GM18499 (cell line): ENCODE measurements around the gene FIP1L1.
"Not testable (repeated sequence)": the region's sequence is repeated elsewhere in the genome, so short reads cannot be mapped to it uniquely, and the experiment has no call there.

Experiments used
- ATAC-seq: cut with Tn5 transposase; IDR thresholded peaks from one replicate; pipeline ENCODE4 v1.9.1; 2021; ENCODE audit warnings: moderate number of reproducible peaks; ENCODE audit not compliant: insufficient read depth, unreplicated experiment

Gene FIP1L1

GRCh38 chr4:53371843-53372521 lies 5.5 kb upstream of the FIP1L1 start:
- ATAC-seq, result no peak

- no peak for ATAC-seq
Measured at GRCh38 chr4:53374777-53375258, 2.6 kb upstream of the FIP1L1 start.

GRCh38 chr4:53376900-53377299 lies 541 bp upstream of the FIP1L1 start:
- no peak for ATAC-seq

- ATAC-seq, result peak; percentile 18
Measured at GRCh38 chr4:53378171-53378482, 686 bp downstream of the FIP1L1 start.

GRCh38 chr4:53380221-53380620 lies 2.8 kb downstream of the FIP1L1 start:
- no peak for ATAC-seq

GRCh38 chr4:53409479-53409878 lies 32.0 kb downstream of the FIP1L1 start:
- ATAC-seq, result not testable (repeated sequence)

- ATAC-seq, result no peak
Measured at GRCh38 chr4:53419208-53419607, 41.8 kb downstream of the FIP1L1 start.

- no peak for ATAC-seq
Measured at GRCh38 chr4:53421791-53422190, 44.4 kb downstream of the FIP1L1 start.

GRCh38 chr4:53422367-53422766 lies 44.9 kb downstream of the FIP1L1 start:
- no peak for ATAC-seq

- ATAC-seq, result no peak
Measured at GRCh38 chr4:53424280-53424679, 46.8 kb downstream of the FIP1L1 start.

- ATAC-seq, result no peak
Measured at GRCh38 chr4:53427366-53427765, 49.9 kb downstream of the FIP1L1 start.

- ATAC-seq, result no peak
Measured at GRCh38 chr4:53431052-53431451, 53.6 kb downstream of the FIP1L1 start.

GRCh38 chr4:53432528-53433424 lies 55.3 kb downstream of the FIP1L1 start:
- ATAC-seq, result peak; percentile 78

GRCh38 chr4:53436251-53436650 lies 58.8 kb downstream of the FIP1L1 start:
- no peak for ATAC-seq

GRCh38 chr4:53441564-53441963 lies 64.1 kb downstream of the FIP1L1 start:
- ATAC-seq, result no peak

- no peak for ATAC-seq
Measured at GRCh38 chr4:53444954-53445353, 67.5 kb downstream of the FIP1L1 start.

GRCh38 chr4:53450773-53451172 lies 73.3 kb downstream of the FIP1L1 start:
- ATAC-seq, result no peak

GRCh38 chr4:53453385-53453784 lies 75.9 kb downstream of the FIP1L1 start:
- no peak for ATAC-seq

- ATAC-seq, result no peak
Measured at GRCh38 chr4:53455766-53456165, 78.3 kb downstream of the FIP1L1 start.

- no peak for ATAC-seq
Measured at GRCh38 chr4:53456178-53456577, 78.7 kb downstream of the FIP1L1 start.

GRCh38 chr4:53459548-53459947 lies 82.1 kb downstream of the FIP1L1 start:
- no peak for ATAC-seq

- ATAC-seq, result no peak
Measured at GRCh38 chr4:53461244-53461643, 83.8 kb downstream of the FIP1L1 start.
